ENCODE results near the gene TIGIT.

TIGIT gene

DNA sequence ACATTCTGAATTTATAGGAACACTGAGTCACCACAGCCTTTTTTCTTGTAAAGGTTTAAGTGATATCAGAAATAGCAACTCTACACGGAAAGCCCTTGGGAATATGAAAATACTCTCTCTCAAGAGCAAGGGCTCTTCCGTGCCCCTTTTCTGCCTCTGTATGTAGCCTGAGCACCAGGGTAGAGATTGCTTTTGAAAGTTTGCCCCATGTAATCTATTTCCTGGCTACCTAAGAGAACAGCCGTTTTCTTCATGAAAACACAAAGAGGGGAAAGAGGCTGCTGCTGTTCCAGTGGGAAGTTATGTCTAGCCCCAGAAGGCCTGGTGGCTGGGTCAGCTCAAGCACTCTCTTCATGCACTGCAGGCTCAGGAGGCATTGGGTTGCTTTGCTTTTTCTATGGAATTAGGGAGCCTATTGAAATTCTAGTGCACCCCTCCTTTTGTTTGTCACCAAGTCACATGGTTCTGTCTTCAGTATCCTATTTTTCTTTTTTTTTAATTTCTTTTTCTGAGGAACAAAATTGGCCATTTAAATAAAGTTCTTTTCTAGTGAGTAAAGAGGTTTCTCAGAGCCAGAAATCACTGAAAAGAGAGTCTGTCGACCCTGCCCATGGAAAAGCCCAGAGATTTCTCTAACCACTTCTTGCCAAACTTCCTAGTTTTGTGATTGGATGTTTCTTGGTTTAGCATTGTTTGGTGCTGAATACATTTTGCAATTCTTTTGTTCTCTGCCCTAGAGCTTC, 39.5 kb downstream of the TIGIT start:
- no peak overlapping the region for H3K27ac ChIP-seq (ENCODE audit: low read length)
- peaks cover 6 to 7% of the 10 kb centered on the region in 2 donors for H3K36me3 ChIP-seq (ENCODE audit: control insufficient read depth in 1 of 2, insufficient read depth in 2 of 2, low read length in 2 of 2)
- H3K4me1 ChIP-seq (ENCODE audit: control insufficient read depth in 1 of 2, insufficient read depth in 2 of 2, low read length in 2 of 2) = no peaks in the 10 kb centered on the region
- no peaks in the 10 kb centered on the region for H3K27me3 ChIP-seq (ENCODE audit: low read depth, low read length)
- no peak overlapping the region for H3K4me3 ChIP-seq (ENCODE audit: low read depth in 1 of 2, low read length in 2 of 2)
- peaks cover 0 to 2% of the 10 kb centered on the region in 2 donors for H3K9me3 ChIP-seq (ENCODE audit: control insufficient read depth in 1 of 2, low read length in 2 of 2)

DNA sequence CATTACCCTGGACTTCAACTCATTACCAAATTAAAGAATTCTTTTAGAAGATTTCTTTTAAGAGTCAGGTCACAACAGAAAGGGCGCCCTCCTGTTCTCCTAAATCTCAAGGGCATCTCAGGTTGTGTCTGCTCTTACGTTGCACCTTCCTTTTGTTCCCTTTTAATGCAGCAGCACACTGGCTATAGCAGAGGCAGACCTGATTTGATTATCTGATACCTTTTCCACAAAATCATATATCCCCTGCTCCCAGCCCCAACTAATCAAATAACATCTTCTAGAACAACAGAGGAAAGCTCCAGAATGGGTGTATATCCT, 40.1 kb downstream of the TIGIT start:
- H3K9me3 ChIP-seq (ENCODE audit: control insufficient read depth in 1 of 2, low read length in 2 of 2) = peaks cover 0 to 2% of the 10 kb centered on the region in 2 donors
- no peak overlapping the region for H3K4me3 ChIP-seq (ENCODE audit: low read depth in 1 of 2, low read length in 2 of 2)
- H3K27me3 ChIP-seq (ENCODE audit: low read depth, low read length) = no peaks in the 10 kb centered on the region
- H3K27ac ChIP-seq (ENCODE audit: low read length) = no peak overlapping the region
- H3K4me1 ChIP-seq (ENCODE audit: control insufficient read depth in 1 of 2, insufficient read depth in 2 of 2, low read length in 2 of 2) = no peaks in the 10 kb centered on the region
- peaks cover 7 to 9% of the 10 kb centered on the region in 2 donors for H3K36me3 ChIP-seq (ENCODE audit: control insufficient read depth in 1 of 2, insufficient read depth in 2 of 2, low read length in 2 of 2)

DNA sequence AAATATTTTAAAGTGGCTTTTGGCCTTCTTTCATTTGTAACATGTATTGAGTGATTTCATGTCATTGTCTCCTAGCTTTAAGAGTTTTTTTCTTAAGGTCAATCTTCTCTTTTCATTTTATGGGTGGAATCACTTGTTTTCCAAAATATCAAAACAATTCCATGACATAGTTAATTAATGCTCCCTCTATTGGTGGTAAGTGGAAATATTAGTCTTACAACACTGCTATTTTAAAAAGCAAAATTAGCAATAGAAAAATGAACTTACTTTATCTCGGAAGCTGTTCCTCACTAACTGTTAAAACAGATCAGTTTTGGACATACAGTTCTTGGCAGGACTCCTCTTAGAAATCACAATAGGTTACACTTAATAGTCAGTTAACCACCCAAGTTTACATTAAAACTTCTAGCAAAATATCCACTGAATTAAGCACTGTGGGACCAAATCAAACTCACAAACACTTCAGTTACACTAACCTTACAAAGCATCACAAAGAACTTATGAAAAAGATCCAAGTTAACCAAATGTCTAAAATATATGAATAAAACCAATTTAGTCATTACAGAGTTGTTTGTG, 42.4 kb downstream of the TIGIT start:
- Histone ChIP-seq H3K4me3 (ENCODE audit: low read depth in 1 of 2, low read length in 2 of 2) (no peak overlapping the region), H3K27ac (ENCODE audit: low read length) (no peak overlapping the region), H3K4me1 (ENCODE audit: control insufficient read depth in 1 of 2, insufficient read depth in 2 of 2, low read length in 2 of 2) (no peaks in the 10 kb centered on the region), H3K9me3 (ENCODE audit: control insufficient read depth in 1 of 2, low read length in 2 of 2) (peaks cover 0 to 2% of the 10 kb centered on the region in 2 donors), H3K36me3 (ENCODE audit: control insufficient read depth in 1 of 2, insufficient read depth in 2 of 2, low read length in 2 of 2) (peaks cover 4 to 13% of the 10 kb centered on the region in 2 donors), H3K27me3 (ENCODE audit: low read depth, low read length) (no peaks in the 10 kb centered on the region)

DNA sequence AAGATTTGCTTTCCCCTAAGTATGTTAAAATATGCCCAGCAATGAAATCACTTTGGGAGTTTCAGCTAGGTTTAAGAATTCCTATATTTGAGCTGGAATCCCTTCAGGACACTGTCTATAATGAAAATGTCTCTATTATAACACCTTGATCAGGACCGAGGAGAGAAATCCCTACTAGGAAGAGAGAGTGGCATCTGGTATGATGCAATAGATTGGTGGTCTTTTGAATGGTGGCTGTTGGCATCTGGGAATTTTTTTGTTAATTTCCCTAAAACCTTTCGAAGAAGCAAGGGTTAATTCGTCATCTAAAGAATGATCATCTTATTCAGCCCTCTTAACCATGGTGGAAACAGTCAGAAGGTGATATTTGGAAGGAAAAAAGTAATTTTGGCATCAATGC, 43.0 kb downstream of the TIGIT start:
- H3K36me3 ChIP-seq (ENCODE audit: control insufficient read depth in 1 of 2, insufficient read depth in 2 of 2, low read length in 2 of 2) = peaks cover 4 to 10% of the 10 kb centered on the region in 2 donors

DNA sequence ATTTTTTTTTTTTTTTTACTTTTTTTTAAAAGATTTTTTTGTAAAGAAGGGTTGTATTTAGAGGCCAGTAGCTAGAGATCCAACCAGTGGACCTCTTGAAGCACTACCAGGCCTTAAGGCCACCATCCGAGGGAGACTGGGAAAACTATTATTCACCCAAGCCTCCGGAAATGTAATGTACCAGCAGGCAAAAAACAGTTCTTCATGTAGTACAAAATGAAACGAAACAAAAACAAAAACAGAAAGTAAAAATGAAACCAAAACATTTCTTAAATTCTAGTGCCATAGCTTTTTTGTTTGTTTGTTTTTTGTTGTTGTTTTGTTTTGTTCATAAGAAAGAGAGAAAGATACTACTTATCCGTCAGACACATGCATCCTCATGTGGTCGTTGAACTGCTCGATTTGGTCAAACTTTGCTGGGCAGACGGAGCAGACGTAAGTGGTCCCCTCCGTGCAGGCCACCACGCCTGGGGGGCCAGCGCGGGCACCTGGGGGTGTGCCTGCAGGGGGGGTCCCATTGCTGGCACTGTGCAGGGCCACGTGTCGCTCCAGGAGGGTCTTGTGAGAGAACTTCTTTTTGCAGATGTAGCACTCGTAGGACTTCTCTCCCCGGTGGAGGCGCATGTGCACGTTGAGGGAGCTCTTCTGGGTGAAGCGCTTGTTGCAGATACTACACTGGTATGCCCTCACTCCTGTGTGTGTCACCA, 45.0 kb downstream of the TIGIT start:
- no peaks in the 10 kb centered on the region for H3K27me3 ChIP-seq (ENCODE audit: low read depth, low read length)
- peaks cover 0 to 5% of the 10 kb centered on the region in 2 donors for H3K4me1 ChIP-seq (ENCODE audit: control insufficient read depth in 1 of 2, insufficient read depth in 2 of 2, low read length in 2 of 2)
- H3K36me3 ChIP-seq (ENCODE audit: control insufficient read depth in 1 of 2, insufficient read depth in 2 of 2, low read length in 2 of 2) = peaks cover 4 to 7% of the 10 kb centered on the region in 2 donors
- H3K4me3 ChIP-seq (ENCODE audit: low read depth in 1 of 2, low read length in 2 of 2) = no peak overlapping the region
- H3K9me3 ChIP-seq (ENCODE audit: control insufficient read depth in 1 of 2, low read length in 2 of 2) = no peaks in the 10 kb centered on the region
- H3K27ac ChIP-seq (ENCODE audit: low read length) = no peak overlapping the region

More for the DNA sequence above, 43.0 kb downstream of the TIGIT start:
- Histone ChIP-seq H3K9me3 (ENCODE audit: control insufficient read depth in 1 of 2, low read length in 2 of 2) (peaks cover 0 to 2% of the 10 kb centered on the region in 2 donors), H3K4me3 (ENCODE audit: low read depth in 1 of 2, low read length in 2 of 2) (no peak overlapping the region), H3K27ac (ENCODE audit: low read length) (no peak overlapping the region), H3K27me3 (ENCODE audit: low read depth, low read length) (no peaks in the 10 kb centered on the region), H3K4me1 (ENCODE audit: control insufficient read depth in 1 of 2, insufficient read depth in 2 of 2, low read length in 2 of 2) (peaks cover 0 to 5% of the 10 kb centered on the region in 2 donors)

DNA sequence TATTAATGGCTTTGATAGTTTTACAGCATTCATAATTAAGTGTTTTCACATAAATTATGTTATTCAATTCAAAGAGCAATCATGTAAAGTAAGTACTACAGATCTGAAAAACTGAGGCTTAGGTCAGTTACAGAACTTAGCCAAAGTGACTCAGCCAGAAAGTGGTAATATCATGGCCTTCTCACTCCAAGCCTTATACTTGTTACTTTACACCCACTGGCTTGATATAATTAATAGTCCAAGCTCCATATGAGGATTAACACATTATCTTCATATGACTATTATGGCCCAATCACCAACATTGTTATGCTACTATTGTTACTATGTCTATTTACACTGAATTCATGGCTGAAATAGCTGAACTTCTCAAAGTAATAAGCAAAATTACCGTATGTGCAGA, 50.7 kb downstream of the TIGIT start:
- Histone ChIP-seq H3K9me3 (ENCODE audit: control insufficient read depth in 1 of 2, low read length in 2 of 2) (no peaks in the 10 kb centered on the region), H3K4me3 (ENCODE audit: low read depth in 1 of 2, low read length in 2 of 2) (no peak overlapping the region), H3K4me1 (ENCODE audit: control insufficient read depth in 1 of 2, insufficient read depth in 2 of 2, low read length in 2 of 2) (peaks cover 0 to 5% of the 10 kb centered on the region in 2 donors), H3K27ac (ENCODE audit: low read length) (no peak overlapping the region), H3K36me3 (ENCODE audit: control insufficient read depth in 1 of 2, insufficient read depth in 2 of 2, low read length in 2 of 2) (peaks cover 0 to 15% of the 10 kb centered on the region in 2 donors), H3K27me3 (ENCODE audit: low read depth, low read length) (no peaks in the 10 kb centered on the region)

DNA sequence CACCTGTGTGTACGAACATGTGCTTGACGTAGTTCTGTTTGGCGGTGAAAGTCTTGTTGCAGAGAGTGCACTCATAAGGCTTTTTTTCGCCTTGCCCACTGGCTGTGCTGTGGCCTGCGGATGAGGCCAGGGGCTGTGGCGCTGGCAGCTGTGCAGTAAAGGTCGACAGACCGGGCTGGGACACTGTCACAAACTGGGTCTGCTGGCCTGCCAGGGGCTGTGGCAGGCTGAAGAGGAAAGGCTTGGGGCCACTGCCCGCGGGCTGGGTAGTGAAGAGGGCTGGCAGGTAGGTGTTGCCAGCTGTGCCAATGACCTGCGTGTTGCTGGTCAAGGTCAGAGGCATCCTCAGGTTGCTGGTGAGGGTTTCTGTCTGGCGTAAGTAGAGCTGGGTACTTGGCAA, 56.4 kb downstream of the TIGIT start:
- Histone ChIP-seq H3K27ac (ENCODE audit: low read length) (no peak overlapping the region), H3K4me3 (ENCODE audit: low read depth in 1 of 2, low read length in 2 of 2) (no peak overlapping the region), H3K4me1 (ENCODE audit: control insufficient read depth in 1 of 2, insufficient read depth in 2 of 2, low read length in 2 of 2) (no peaks in the 10 kb centered on the region), H3K27me3 (ENCODE audit: low read depth, low read length) (no peaks in the 10 kb centered on the region), H3K36me3 (ENCODE audit: control insufficient read depth in 1 of 2, insufficient read depth in 2 of 2, low read length in 2 of 2) (peaks cover 15 to 39% of the 10 kb centered on the region in 2 donors), H3K9me3 (ENCODE audit: control insufficient read depth in 1 of 2, low read length in 2 of 2) (no peaks in the 10 kb centered on the region)

DNA sequence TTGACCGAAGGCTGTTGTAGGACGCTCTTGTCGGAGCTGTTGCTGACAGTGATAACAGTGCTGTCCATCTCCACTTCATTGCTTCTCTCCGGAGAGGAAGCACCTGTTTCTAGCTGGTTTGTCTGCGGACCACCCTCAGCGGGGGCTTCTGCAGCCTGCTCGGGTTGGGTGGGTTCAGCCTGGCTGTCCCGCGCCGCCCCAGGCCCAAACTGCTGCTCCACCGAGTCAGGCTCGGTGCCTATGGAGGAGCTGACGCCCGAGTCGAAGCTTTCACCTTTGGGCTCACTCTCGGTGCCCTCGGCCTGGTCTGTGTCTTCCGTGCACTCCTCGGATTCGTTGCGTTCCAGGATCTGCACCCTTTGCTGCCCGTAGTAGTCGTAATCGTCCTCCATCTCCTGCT, 56.9 kb downstream of the TIGIT start:
- no peaks in the 10 kb centered on the region for H3K4me1 ChIP-seq (ENCODE audit: control insufficient read depth in 1 of 2, insufficient read depth in 2 of 2, low read length in 2 of 2)
- H3K27me3 ChIP-seq (ENCODE audit: low read depth, low read length) = no peaks in the 10 kb centered on the region
- no peak overlapping the region for H3K4me3 ChIP-seq (ENCODE audit: low read depth in 1 of 2, low read length in 2 of 2)
- no peaks in the 10 kb centered on the region for H3K9me3 ChIP-seq (ENCODE audit: control insufficient read depth in 1 of 2, low read length in 2 of 2)
- peaks cover 15 to 39% of the 10 kb centered on the region in 2 donors for H3K36me3 ChIP-seq (ENCODE audit: control insufficient read depth in 1 of 2, insufficient read depth in 2 of 2, low read length in 2 of 2)
- no peak overlapping the region for H3K27ac ChIP-seq (ENCODE audit: low read length)

DNA sequence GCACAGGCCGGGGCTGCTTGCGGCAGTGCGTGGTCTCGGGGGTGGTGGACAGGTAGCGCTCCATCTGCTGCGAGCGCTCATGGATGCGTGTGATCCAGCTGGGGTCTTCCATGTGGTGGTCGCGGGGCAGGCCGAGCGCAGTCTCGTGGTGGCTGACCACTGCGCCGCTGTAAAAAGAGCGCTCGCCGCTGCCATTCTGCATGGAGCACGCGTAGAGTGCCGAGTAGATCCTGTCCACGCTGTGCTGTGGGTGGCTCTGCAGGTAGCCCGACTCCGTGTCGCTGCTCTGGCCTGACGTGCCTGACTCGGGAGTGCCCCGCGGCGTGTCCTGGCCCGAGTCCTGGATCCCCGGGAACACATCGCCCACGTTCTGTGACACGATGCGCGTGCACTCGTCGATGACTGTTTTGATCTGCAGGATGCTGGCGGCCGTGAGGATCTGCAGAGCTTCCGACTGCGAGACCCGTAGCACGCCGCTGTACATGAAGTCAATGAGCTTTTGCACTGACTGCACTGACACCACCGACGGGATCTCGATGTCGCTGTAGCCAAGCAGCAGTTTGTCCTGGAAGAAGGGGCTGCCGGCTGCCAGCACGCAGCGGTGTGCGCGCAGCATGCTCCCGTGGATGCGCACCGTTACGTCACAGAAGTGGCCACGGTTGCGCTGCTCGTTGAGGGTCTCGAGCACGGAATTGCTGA, 57.4 kb downstream of the TIGIT start:
- no peaks in the 10 kb centered on the region for H3K4me1 ChIP-seq (ENCODE audit: control insufficient read depth in 1 of 2, insufficient read depth in 2 of 2, low read length in 2 of 2)
- peaks cover 15 to 39% of the 10 kb centered on the region in 2 donors for H3K36me3 ChIP-seq (ENCODE audit: control insufficient read depth in 1 of 2, insufficient read depth in 2 of 2, low read length in 2 of 2)
- H3K27me3 ChIP-seq (ENCODE audit: low read depth, low read length) = no peaks in the 10 kb centered on the region

DNA sequence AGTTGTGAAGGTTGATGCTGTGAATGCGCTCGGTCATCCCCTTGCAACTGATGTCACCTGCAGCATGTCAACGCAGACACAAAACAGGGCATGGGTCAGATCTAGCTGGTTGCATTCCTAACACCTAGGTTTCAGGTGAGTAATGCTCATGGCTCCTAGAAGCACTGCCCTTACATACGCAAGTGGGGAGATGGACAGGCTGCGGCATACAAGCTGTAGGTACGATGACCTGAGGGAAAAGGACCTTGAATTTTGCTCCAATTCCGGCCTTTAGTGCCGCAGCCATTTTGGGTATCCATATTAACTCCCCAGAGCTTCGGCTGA, 58.0 kb downstream of the TIGIT start:
- Histone ChIP-seq H3K4me1 (ENCODE audit: control insufficient read depth in 1 of 2, insufficient read depth in 2 of 2, low read length in 2 of 2) (no peaks in the 10 kb centered on the region), H3K4me3 (ENCODE audit: low read depth in 1 of 2, low read length in 2 of 2) (no peak overlapping the region), H3K27me3 (ENCODE audit: low read depth, low read length) (no peaks in the 10 kb centered on the region), H3K27ac (ENCODE audit: low read length) (no peak overlapping the region), H3K36me3 (ENCODE audit: control insufficient read depth in 1 of 2, insufficient read depth in 2 of 2, low read length in 2 of 2) (peaks cover 15 to 39% of the 10 kb centered on the region in 2 donors), H3K9me3 (ENCODE audit: control insufficient read depth in 1 of 2, low read length in 2 of 2) (no peaks in the 10 kb centered on the region)

More for the DNA sequence above, 57.4 kb downstream of the TIGIT start:
- Histone ChIP-seq H3K4me3 (ENCODE audit: low read depth in 1 of 2, low read length in 2 of 2) (no peak overlapping the region), H3K9me3 (ENCODE audit: control insufficient read depth in 1 of 2, low read length in 2 of 2) (no peaks in the 10 kb centered on the region), H3K27ac (ENCODE audit: low read length) (no peak overlapping the region)

DNA sequence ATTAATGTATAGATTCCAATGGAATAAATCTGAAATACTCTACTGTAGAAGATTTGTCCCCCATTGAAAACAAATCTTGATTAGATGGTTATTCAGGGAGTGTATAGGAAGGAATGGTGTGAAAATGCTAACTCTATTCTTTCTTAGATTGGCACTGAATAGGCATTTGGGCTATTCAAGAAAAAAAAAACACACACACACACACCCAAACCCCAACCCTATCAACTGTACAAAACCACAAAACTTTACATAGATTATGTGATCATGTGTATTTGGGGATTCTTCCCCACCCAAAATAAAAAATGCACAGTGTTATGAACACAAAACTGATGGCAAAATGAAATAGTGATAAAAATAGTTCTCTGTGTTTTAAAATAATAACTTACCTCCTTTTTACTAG, 61.8 kb downstream of the TIGIT start:
- Histone ChIP-seq H3K27ac (ENCODE audit: low read length) (no peak overlapping the region), H3K9me3 (ENCODE audit: control insufficient read depth in 1 of 2, low read length in 2 of 2) (no peaks in the 10 kb centered on the region), H3K36me3 (ENCODE audit: control insufficient read depth in 1 of 2, insufficient read depth in 2 of 2, low read length in 2 of 2) (peaks cover 4 to 14% of the 10 kb centered on the region in 2 donors), H3K4me3 (ENCODE audit: low read depth in 1 of 2, low read length in 2 of 2) (no peak overlapping the region), H3K27me3 (ENCODE audit: low read depth, low read length) (no peaks in the 10 kb centered on the region), H3K4me1 (ENCODE audit: control insufficient read depth in 1 of 2, insufficient read depth in 2 of 2, low read length in 2 of 2) (no peaks in the 10 kb centered on the region)

Measured in muscle layer of duodenum (tissue), 2 donors.